ENCODE measurements around the gene BAZ1B.

DNA sequence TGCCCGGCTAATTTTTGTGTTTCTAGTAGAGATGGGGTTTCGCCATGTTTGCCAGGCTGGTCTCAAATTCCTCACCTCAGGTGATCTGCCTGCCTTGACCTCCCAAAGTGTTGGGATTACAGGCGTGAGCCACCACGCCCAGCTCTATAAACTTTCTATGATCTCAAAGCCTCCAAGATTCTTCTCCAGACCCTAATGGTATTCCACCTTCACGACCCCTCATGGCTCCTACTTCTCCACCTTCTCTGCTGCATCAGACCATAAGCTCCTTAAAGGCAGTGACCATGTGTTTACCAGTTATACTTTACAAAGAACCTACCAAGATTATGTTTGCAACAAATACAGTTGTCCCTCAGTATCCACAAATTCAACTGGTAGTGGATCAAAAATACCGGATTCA is 10.1 kb upstream of the BAZ1B start:
- TF ChIP-seq CHD1 (IDR thresholded peaks at IDR 0.05; ENCODE audit: low read length) (no peak), ZNF274 (IDR thresholded peaks at IDR 0.05; ENCODE audit: borderline replicate concordance, low read depth, low read length) (no peak)
- TF ChIP-seq, protein P1, sequence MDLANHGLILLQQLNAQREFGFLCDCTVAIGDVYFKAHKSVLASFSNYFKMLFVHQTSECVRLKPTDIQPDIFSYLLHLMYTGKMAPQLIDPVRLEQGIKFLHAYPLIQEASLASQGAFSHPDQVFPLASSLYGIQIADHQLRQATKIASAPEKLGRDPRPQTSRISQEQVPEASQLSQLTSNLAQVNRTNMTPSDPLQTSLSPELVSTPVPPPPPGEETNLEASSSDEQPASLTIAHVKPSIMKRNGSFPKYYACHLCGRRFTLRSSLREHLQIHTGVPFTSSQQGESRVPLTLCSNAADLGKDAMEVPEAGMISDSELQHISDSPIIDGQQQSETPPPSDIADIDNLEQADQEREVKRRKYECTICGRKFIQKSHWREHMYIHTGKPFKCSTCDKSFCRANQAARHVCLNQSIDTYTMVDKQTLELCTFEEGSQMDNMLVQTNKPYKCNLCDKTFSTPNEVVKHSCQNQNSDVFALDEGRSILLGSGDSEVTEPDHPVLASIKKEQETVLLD (IDR thresholded peaks at IDR 0.05), result no peak
